MCF 10A (cell line): ENCODE measurements around the gene BMPER. TPM values are rescaled to one million over a fixed set of nuclear protein-coding genes. Genes with fewer than 3 reads are reported as not detected.
A peak's percentile ranks its signal among the peaks of the same experiment; 100 is the strongest.

Experiments
- BruUV-seq: library from RNA; stranded (reverse); fragments of 400-500 nt; replicated peaks from 2 replicates; lab custom pipeline; 2021; lab: Mats Ljungman, UMichigan
- CTCF ChIA-PET: fragments of 300-600 bp; sonication (Branson Sonifier 250); formaldehyde crosslinking; extraction: SDS; loops from one replicate; lab custom pipeline; 2021; ENCODE audit warnings: antibody characterized with exemption, inconsistent platforms; lab: Yijun Ruan, JAX
- POLR2A ChIA-PET: fragments of 300-600, 350-650 bp; sonication (Branson Sonifier 250); formaldehyde crosslinking; extraction: SDS; loops from one replicate; lab custom pipeline; 2020; ENCODE audit warnings: antibody characterized with exemption, inconsistent platforms; lab: Yijun Ruan, JAX
- DNase-seq: peaks from one replicate; pipeline ENCODE4 v3.0.0-alpha.2; 2018; ENCODE audit not compliant: unreplicated experiment
- H3K27ac Mint-ChIP-seq: one replicate; pipeline ENCODE4 v1.8.0; 2022; ENCODE audit warnings: mild to moderate bottlenecking, low read depth, mixed read lengths; ENCODE audit not compliant: unreplicated experiment
- H3K27me3 Mint-ChIP-seq: one replicate; pipeline ENCODE4 v1.8.0; 2022; ENCODE audit warnings: mixed read lengths; ENCODE audit not compliant: insufficient read depth, unreplicated experiment
- H3K36me3 Mint-ChIP-seq: one replicate; pipeline ENCODE4 v1.8.0; 2022; ENCODE audit warnings: mild to moderate bottlenecking, moderate library complexity, mixed read lengths; ENCODE audit not compliant: insufficient read depth, unreplicated experiment
- H3K4me1 Mint-ChIP-seq: one replicate; pipeline ENCODE4 v1.8.0; 2022; ENCODE audit warnings: mixed read lengths; ENCODE audit not compliant: insufficient read depth, unreplicated experiment
- H3K4me3 Mint-ChIP-seq: one replicate; pipeline ENCODE4 v1.8.0; 2022; ENCODE audit warnings: mild to moderate bottlenecking, moderate library complexity, mixed read lengths; ENCODE audit not compliant: unreplicated experiment
- H3K9me3 Mint-ChIP-seq: one replicate; pipeline ENCODE4 v1.8.0; 2022; ENCODE audit warnings: mixed read lengths; ENCODE audit not compliant: unreplicated experiment
- intact Hi-C: fragments of 100-400 bp; cut with micrococcal nuclease; formaldehyde crosslinking; loops from 2 replicates; pipeline ENCODE4 v1.14.1; 2022
- total RNA-seq: library from RNA; stranded (reverse); gene quantifications from 2 replicates; pipeline ENCODE4 v1.2.3, GENCODE V29; 2022
- TF ChIP-seq, protein P1 (sequence below): fragments of 200-600 bp; IDR thresholded peaks from one replicate; pipeline ENCODE4 v1.8.0; 2022; ENCODE audit warnings: antibody characterized with exemption, mild to moderate bottlenecking; ENCODE audit not compliant: unreplicated experiment

Gene BMPER
- total RNA-seq, 1 experiment from 2014 or later, result 0.40 TPM

DNA sequence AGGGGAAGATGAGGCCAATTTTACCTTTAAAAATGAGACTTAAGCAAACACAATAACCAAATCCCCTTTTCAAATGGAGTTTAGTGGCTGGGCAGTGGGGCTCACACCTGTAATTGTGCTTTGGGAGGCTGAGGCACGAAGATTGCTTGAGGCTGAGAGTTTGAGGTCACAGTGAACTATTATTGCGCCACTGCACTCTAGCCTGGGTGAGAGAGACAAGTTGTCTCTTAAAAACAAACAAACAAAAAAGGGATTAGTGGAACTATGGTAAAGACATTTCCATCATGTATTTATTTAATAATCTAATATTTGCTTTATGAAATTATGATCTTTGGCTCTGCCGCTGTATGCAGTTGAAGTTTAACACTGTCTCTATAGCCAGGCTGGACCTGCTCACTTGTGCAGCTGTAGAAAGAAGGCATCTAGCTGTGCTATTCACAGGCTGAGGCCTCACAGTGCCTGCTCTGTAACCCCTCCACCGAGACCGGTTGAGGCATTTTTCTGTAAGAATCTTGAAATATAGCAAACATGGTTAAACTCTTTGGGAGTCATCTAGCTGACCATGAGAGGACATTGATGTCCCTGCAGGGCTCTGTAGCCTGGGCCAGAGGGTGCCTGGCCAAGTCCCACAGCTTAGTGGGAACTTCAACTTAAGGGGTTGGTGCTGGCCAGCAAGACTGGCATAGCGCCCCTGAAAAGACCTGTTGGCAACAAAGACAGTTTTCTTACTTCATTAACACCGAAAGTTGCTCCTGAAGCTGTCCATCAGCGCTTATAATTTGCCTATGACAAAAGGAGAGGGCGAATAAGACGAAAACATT, 131.8 kb downstream of the BMPER start:
- ChIA-PET POLR2A (no interaction called here), CTCF (interaction anchor here (0.7 to 2.2 kb wide), 3 partner anchors 11 to 116 kb away, joined by 3 to 12 read pairs (median 4); no protein-coding TSS in a partner anchor)

DNA sequence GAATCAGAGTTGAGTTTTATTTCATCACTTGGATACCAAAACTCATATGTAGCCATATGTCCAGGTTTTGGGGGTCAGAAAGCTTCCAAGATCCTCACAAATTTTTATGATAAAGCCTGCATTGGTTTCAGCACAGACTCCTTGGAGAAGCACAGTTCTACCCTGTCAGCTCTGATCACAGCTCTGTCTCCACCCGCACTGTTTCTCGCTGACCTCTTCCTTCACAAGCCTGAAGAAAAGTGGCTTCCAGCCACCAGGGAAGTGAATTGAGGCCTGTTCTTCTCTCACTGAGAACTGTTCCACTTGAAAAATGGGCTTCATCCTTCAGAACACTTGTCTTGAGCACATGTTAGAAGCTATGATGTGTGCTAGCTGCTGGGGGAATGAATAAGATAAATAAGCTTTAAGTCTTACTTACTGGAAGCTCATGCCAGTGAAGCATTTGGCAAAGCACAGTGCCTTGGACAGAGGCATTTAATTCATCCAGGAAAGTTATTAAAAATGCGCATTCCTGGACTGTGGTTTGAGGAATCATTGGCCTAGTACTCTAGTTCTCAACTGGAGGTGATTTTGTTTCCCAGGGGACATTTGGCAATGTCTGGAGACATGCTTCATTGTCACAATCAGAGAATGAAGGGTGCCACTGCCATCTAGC, 133.6 kb downstream of the BMPER start:
- no TSS peak for BruUV-seq
- CTCF ChIA-PET, result no interaction called here
- Mint-ChIP-seq H3K9me3 (no peaks in the 10 kb centered on the region), H3K27ac (no peak overlapping the region), H3K4me1 (peaks cover 19% of the 10 kb centered on the region), H3K4me3 (no peak overlapping the region), H3K27me3 (no peaks in the 10 kb centered on the region), H3K36me3 (no peaks in the 10 kb centered on the region)
- no peak for DNase-seq
- TF ChIP-seq, protein P1, sequence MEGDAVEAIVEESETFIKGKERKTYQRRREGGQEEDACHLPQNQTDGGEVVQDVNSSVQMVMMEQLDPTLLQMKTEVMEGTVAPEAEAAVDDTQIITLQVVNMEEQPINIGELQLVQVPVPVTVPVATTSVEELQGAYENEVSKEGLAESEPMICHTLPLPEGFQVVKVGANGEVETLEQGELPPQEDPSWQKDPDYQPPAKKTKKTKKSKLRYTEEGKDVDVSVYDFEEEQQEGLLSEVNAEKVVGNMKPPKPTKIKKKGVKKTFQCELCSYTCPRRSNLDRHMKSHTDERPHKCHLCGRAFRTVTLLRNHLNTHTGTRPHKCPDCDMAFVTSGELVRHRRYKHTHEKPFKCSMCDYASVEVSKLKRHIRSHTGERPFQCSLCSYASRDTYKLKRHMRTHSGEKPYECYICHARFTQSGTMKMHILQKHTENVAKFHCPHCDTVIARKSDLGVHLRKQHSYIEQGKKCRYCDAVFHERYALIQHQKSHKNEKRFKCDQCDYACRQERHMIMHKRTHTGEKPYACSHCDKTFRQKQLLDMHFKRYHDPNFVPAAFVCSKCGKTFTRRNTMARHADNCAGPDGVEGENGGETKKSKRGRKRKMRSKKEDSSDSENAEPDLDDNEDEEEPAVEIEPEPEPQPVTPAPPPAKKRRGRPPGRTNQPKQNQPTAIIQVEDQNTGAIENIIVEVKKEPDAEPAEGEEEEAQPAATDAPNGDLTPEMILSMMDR, result no peak
- intact Hi-C loops, result no loop called here
- POLR2A ChIA-PET, result no interaction called here

More for the DNA sequence above, 131.8 kb downstream of the BMPER start:
- Mint-ChIP-seq H3K27ac (peak overlapping the region; percentile 5), H3K4me3 (no peak overlapping the region), H3K36me3 (no peaks in the 10 kb centered on the region), H3K27me3 (no peaks in the 10 kb centered on the region), H3K9me3 (no peaks in the 10 kb centered on the region), H3K4me1 (peaks cover 19% of the 10 kb centered on the region)
- DNase-seq, result peak; percentile 30
- TF ChIP-seq, protein P1, result no peak
- intact Hi-C loops, result no loop called here
- no TSS peak for BruUV-seq

DNA sequence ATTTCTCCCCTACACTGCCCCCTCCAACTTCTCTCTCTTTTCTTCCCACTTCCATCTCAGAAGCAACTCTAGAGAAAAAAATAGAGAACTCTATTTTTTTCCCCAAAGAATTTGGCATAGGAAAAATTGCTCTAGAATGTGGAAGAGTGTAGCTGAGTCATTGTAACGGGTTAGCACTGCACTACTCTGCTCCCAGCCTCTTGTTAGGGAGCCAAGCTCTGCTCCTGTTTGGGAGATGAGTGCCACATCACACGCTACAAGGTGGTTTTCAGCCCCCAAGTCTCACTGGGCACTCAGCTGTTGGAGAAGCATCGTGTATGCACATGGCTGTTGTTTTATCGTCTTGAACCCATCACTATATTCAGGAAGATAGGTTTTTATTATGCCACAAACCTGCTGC, 136.4 kb downstream of the BMPER start:
- Mint-ChIP-seq H3K9me3 (no peaks in the 10 kb centered on the region), H3K27me3 (no peaks in the 10 kb centered on the region), H3K4me3 (no peak overlapping the region), H3K36me3 (no peaks in the 10 kb centered on the region), H3K4me1 (peaks cover 2% of the 10 kb centered on the region), H3K27ac (no peak overlapping the region)
- BruUV-seq, result no TSS peak
- intact Hi-C loops, result no loop called here
- ChIA-PET CTCF (no interaction called here), POLR2A (interaction anchor here (0.8 kb wide), 1 partner anchor 16 kb away, joined by 3 read pairs; no protein-coding TSS in a partner anchor)
- TF ChIP-seq, protein P1, result no peak
- no peak for DNase-seq

DNA sequence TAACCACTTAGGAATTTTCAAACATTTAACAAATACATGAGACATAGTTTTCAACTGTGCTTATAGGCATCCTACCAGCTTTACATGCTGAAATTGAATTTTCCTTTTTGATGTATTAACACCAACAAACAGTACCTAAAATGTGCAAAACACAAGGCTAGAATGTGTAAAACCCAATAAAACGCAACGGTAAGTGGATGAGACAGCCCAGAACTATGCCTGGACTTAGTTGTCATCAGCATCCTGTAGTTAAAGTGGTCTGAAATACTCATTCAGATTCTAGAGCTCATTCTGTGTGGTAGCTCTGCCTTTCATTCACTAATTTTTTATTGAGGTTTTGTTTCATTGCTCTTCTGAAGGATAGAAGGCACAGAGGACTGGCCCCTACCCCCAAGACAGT, 137.1 kb downstream of the BMPER start:
- no peaks in the 10 kb centered on the region for H3K4me1 Mint-ChIP-seq
- no peak overlapping the region for H3K4me3 Mint-ChIP-seq
- no TSS peak for BruUV-seq
- TF ChIP-seq, protein P1, result no peak
- H3K27me3 Mint-ChIP-seq, result no peaks in the 10 kb centered on the region
- no peak overlapping the region for H3K27ac Mint-ChIP-seq
- ChIA-PET CTCF (no interaction called here), POLR2A (interaction anchor here (0.8 kb wide), 1 partner anchor 15 kb away, joined by 3 read pairs; no protein-coding TSS in a partner anchor)
- intact Hi-C loops, result no loop called here
- H3K9me3 Mint-ChIP-seq, result no peaks in the 10 kb centered on the region
- H3K36me3 Mint-ChIP-seq, result no peaks in the 10 kb centered on the region
- DNase-seq, result no peak
